ENCODE data around the gene CPNE1.

Gene CPNE1

DNA sequence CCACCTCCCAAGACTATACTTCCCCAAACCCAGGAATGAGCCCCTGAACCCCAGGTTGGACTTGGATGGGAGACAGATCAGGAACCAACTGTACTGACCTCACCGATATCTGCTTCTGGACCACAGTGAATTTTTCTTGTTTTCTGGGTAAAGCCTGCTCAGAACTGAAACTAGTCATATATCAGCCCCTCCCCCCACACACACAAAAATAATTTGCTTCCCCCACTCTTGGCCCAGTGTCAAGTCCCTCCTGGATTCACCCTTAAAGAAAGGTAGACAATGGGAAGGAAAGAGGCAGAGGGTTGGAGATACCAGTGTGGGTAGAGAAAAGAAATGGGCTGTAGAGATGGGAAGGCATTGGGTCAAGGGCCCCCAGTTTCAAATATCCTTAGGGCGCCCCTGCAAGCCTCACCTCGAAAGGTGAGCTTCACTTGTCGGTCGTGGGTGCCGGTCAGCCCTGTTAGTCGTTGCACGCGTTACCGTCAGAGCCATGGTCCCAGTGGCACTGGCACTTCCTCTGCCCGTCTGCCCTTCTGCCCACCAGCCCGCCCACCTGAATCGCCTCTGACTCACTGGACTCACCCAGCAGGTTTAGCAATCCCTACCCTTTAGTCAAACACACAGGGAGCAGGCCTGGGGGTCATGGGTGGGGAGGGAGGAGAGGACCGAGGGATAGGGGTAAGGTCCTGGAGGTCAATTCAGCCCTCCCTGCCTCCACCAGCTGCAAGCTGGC lies 57.5 kb downstream of the CPNE1 start:
- ATAC-seq, result no peak
- TF ChIP-seq ISL1 (CRISPR knock-in tag; IDR thresholded peaks at IDR 0.05), result no peak
- no peak for TF ChIP-seq SNAI2 (CRISPR knock-in tag; IDR thresholded peaks at IDR 0.05)
- TF ChIP-seq, protein P1, sequence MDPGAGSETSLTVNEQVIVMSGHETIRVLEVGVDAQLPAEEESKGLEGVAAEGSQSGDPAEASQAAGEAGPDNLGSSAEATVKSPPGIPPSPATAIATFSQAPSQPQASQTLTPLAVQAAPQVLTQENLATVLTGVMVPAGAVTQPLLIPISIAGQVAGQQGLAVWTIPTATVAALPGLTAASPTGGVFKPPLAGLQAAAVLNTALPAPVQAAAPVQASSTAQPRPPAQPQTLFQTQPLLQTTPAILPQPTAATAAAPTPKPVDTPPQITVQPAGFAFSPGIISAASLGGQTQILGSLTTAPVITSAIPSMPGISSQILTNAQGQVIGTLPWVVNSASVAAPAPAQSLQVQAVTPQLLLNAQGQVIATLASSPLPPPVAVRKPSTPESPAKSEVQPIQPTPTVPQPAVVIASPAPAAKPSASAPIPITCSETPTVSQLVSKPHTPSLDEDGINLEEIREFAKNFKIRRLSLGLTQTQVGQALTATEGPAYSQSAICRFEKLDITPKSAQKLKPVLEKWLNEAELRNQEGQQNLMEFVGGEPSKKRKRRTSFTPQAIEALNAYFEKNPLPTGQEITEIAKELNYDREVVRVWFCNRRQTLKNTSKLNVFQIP (CRISPR knock-in tag; IDR thresholded peaks at IDR 0.05; ENCODE audit: borderline replicate concordance, low read depth), result no peak
- no peak for TF ChIP-seq TOX (CRISPR knock-in tag; IDR thresholded peaks at IDR 0.05; ENCODE audit: borderline replicate concordance)
- no peak for TF ChIP-seq CSDC2 (CRISPR knock-in tag; IDR thresholded peaks at IDR 0.05)
- no peak for TF ChIP-seq RARB (CRISPR knock-in tag; IDR thresholded peaks at IDR 0.05)
- TF ChIP-seq ZC3H10 (CRISPR knock-in tag; IDR thresholded peaks at IDR 0.05), result no peak
- no peak for TF ChIP-seq ZFP30 (CRISPR knock-in tag; IDR thresholded peaks at IDR 0.05)
- TF ChIP-seq, protein P2, sequence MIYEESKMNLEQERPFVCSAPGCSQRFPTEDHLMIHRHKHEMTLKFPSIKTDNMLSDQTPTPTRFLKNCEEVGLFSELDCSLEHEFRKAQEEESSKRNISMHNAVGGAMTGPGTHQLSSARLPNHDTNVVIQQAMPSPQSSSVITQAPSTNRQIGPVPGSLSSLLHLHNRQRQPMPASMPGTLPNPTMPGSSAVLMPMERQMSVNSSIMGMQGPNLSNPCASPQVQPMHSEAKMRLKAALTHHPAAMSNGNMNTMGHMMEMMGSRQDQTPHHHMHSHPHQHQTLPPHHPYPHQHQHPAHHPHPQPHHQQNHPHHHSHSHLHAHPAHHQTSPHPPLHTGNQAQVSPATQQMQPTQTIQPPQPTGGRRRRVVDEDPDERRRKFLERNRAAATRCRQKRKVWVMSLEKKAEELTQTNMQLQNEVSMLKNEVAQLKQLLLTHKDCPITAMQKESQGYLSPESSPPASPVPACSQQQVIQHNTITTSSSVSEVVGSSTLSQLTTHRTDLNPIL (CRISPR knock-in tag; IDR thresholded peaks at IDR 0.05; ENCODE audit: low read depth), result no peak
- TF ChIP-seq, protein P3, sequence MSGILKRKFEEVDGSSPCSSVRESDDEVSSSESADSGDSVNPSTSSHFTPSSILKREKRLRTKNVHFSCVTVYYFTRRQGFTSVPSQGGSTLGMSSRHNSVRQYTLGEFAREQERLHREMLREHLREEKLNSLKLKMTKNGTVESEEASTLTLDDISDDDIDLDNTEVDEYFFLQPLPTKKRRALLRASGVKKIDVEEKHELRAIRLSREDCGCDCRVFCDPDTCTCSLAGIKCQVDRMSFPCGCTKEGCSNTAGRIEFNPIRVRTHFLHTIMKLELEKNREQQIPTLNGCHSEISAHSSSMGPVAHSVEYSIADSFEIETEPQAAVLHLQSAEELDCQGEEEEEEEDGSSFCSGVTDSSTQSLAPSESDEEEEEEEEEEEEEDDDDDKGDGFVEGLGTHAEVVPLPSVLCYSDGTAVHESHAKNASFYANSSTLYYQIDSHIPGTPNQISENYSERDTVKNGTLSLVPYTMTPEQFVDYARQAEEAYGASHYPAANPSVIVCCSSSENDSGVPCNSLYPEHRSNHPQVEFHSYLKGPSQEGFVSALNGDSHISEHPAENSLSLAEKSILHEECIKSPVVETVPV (CRISPR knock-in tag; IDR thresholded peaks at IDR 0.05), result no peak
- TF ChIP-seq ZNF8 (CRISPR knock-in tag; IDR thresholded peaks at IDR 0.05), result no peak
- no peak for TF ChIP-seq ZNF565 (CRISPR knock-in tag; conservative IDR thresholded peaks at IDR 0.05; ENCODE audit: low read depth)
- TF ChIP-seq, protein P4, sequence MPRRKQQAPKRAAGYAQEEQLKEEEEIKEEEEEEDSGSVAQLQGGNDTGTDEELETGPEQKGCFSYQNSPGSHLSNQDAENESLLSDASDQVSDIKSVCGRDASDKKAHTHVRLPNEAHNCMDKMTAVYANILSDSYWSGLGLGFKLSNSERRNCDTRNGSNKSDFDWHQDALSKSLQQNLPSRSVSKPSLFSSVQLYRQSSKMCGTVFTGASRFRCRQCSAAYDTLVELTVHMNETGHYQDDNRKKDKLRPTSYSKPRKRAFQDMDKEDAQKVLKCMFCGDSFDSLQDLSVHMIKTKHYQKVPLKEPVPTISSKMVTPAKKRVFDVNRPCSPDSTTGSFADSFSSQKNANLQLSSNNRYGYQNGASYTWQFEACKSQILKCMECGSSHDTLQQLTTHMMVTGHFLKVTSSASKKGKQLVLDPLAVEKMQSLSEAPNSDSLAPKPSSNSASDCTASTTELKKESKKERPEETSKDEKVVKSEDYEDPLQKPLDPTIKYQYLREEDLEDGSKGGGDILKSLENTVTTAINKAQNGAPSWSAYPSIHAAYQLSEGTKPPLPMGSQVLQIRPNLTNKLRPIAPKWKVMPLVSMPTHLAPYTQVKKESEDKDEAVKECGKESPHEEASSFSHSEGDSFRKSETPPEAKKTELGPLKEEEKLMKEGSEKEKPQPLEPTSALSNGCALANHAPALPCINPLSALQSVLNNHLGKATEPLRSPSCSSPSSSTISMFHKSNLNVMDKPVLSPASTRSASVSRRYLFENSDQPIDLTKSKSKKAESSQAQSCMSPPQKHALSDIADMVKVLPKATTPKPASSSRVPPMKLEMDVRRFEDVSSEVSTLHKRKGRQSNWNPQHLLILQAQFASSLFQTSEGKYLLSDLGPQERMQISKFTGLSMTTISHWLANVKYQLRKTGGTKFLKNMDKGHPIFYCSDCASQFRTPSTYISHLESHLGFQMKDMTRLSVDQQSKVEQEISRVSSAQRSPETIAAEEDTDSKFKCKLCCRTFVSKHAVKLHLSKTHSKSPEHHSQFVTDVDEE (CRISPR knock-in tag; IDR thresholded peaks at IDR 0.05), result no peak

DNA sequence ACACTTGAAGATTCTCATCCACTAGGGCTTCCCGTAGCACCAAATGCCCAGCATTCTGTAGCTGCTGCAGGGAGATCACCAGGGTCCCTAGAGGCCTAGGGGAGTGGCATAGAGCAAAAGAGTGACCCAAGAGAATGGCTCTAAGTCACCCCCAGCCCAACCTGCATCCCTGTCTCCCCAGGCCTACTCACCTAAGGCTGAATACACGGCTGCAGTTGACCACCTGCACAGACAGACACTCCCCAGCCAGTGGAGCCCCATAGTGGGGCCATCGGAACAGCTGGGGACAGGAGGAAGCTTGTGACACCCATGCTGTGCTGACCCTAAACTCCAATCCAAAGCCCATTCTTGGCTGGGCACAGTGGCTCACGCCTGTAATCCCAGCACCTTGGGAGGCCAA lies 58.6 kb downstream of the CPNE1 start:
- TF ChIP-seq TOX (CRISPR knock-in tag; IDR thresholded peaks at IDR 0.05; ENCODE audit: borderline replicate concordance), result no peak
- no peak for TF ChIP-seq SNAI2 (CRISPR knock-in tag; IDR thresholded peaks at IDR 0.05)
- no peak for TF ChIP-seq ARNTL (CRISPR knock-in tag; IDR thresholded peaks at IDR 0.05; ENCODE audit: borderline replicate concordance, low read depth)
- no peak for TF ChIP-seq ZNF565 (CRISPR knock-in tag; conservative IDR thresholded peaks at IDR 0.05; ENCODE audit: low read depth)
- TF ChIP-seq OSR1 (CRISPR knock-in tag; IDR thresholded peaks at IDR 0.05), result no peak
- TF ChIP-seq, protein P2 (CRISPR knock-in tag; IDR thresholded peaks at IDR 0.05; ENCODE audit: low read depth), result no peak
- TF ChIP-seq, protein P1 (CRISPR knock-in tag; IDR thresholded peaks at IDR 0.05; ENCODE audit: borderline replicate concordance, low read depth), result no peak
- TF ChIP-seq, protein P5, sequence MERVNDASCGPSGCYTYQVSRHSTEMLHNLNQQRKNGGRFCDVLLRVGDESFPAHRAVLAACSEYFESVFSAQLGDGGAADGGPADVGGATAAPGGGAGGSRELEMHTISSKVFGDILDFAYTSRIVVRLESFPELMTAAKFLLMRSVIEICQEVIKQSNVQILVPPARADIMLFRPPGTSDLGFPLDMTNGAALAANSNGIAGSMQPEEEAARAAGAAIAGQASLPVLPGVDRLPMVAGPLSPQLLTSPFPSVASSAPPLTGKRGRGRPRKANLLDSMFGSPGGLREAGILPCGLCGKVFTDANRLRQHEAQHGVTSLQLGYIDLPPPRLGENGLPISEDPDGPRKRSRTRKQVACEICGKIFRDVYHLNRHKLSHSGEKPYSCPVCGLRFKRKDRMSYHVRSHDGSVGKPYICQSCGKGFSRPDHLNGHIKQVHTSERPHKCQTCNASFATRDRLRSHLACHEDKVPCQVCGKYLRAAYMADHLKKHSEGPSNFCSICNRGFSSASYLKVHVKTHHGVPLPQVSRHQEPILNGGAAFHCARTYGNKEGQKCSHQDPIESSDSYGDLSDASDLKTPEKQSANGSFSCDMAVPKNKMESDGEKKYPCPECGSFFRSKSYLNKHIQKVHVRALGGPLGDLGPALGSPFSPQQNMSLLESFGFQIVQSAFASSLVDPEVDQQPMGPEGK (CRISPR knock-in tag; IDR thresholded peaks at IDR 0.05; ENCODE audit: borderline replicate concordance), result no peak
- TF ChIP-seq TCF4 (CRISPR knock-in tag; IDR thresholded peaks at IDR 0.05; ENCODE audit: borderline replicate concordance), result no peak
- TF ChIP-seq, protein P4 (CRISPR knock-in tag; IDR thresholded peaks at IDR 0.05), result no peak
- no peak for TF ChIP-seq ZNF70 (CRISPR knock-in tag; IDR thresholded peaks at IDR 0.05)
- no peak for TF ChIP-seq CSDC2 (CRISPR knock-in tag; IDR thresholded peaks at IDR 0.05)
- no peak for TF ChIP-seq PPARA (CRISPR knock-in tag; IDR thresholded peaks at IDR 0.05; ENCODE audit: borderline replicate concordance)
- no peak for TF ChIP-seq ZFP30 (CRISPR knock-in tag; IDR thresholded peaks at IDR 0.05)
- ATAC-seq, result no peak

Measured in SK-N-SH treated with all-trans-retinoic acid at 6 μM for 48 hours (cell line).